HG02884 (cell line): ENCODE results near the gene ARMC2.
A peak's percentile ranks its signal among the peaks of the same experiment; 100 is the strongest.

ENCODE experiments used
- ATAC-seq: cut with Tn5 transposase; IDR thresholded peaks from one replicate; pipeline ENCODE4 v1.9.1; 2021; ENCODE audit warnings: mild to moderate bottlenecking, moderate library complexity; ENCODE audit not compliant: unreplicated experiment

Gene ARMC2

DNA sequence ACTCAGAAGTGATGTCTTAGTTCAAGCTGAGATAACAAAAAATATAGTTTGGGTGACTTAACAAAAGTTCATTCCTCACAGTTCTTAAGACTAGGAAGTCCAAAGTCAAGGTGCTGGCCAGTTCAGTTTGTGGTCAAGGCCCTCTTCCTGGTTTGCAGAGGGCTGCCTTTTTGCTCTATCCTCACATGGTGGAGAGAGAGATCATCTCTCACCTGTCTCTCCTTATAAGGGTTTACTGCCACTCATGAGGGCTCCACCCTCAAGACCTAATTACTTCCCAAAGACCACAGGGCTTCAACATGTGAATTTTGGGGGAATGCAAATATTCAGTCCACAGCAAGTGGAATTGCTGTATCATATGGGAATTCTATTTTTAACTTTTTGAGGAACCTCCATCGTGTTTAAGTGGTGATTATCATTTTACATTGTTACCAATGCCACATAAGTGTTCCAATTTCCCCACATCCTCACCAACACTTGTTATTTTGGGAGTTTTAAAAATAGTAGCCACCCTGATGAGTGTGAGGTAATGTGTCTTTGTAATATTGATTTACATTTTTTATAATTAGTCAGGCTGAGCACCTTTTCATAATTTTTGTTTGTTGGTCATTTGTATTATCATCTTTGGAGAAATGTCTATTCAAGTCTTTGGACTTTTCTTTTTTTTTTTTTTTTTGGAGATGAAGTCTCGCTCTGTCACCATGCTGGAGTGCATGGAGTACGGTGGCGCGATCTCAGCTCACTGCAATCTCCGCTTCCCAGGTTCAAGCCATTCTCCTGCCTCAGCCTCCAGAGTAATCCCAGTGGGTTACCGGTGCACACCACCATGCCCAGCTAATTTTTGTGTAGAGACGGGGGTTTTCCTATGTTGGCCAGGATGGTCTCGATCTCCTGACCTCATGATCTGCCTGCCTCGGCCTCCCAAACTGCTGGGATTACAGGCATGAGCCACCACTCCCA, 134.2 kb downstream of the ARMC2 start:
- ATAC-seq: no peak

DNA sequence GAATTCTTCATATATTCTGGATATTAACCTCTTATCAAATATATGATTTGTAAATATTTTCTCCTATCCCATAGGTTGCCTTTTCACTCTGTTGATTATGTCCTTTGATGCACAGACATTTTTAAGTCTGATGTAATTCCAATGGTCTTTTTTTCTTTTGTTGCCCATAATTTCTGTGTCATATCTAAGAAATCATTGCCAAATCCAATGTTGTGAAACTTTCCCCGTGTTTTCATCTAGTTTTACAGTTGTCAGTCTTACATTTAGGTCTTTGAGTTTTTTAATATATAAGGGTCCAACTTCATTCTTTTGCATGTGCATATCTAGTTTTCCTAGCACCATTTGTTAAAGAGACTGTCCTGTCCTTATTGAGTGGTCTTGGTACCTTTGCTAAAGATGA, 134.9 kb downstream of the ARMC2 start:
- no peak for ATAC-seq

DNA sequence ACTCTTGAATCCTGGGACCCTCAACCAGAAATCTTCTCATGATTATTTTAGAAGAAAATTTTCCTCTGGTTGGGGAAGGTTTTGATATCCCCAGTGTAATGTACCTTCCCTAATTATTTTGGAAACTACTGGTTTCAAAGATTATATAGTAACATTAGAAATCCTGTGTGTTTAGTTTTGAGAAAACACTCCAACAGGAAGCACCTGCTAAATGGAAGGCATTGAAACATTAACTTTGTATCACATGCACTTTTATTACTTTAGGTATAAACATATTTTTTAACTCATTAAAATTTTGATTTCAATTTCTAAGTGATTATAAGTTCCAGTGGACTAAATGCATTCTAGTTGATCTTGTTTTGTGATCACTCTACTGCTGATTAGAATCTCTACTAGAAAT, 137.1 kb downstream of the ARMC2 start:
- ATAC-seq: no peak

DNA sequence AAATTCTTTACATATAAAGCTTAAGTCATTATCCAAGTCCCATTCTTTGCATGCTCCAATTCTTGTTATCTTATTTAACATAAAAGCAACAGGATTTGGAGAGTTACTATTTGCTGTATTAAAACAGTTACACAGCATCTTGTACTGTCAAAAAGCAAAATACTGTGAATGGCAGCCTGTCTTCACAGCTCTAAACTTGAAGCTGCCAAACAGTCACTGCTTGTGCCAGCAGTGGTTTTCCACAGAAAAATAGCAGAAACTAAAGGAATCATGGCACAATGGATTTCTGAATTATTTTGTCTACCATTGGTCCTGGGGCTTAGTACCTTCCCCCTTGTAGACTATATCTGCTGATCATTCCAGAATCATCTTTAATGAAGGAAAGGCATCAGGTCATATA, 138.9 kb downstream of the ARMC2 start:
- no peak for ATAC-seq

DNA sequence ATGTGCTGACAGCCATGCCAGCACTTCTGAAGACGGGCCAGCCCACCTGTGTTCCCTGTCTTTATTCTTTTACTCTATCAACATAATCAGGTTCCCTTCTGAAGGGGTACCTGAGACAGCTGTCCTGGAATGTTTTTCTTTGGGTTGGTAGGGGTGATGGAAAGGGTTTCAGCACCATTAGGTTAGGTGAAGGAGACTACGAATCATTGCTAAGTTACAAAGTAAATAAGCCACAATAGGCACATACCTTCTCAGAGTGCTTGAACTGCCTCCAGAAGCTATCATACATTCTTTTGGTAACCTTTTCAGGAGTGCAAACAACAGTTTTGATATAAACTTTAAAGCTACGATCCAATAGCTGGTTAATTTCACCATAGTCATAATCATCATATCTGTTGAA, 140.1 kb downstream of the ARMC2 start:
- no peak for ATAC-seq

DNA sequence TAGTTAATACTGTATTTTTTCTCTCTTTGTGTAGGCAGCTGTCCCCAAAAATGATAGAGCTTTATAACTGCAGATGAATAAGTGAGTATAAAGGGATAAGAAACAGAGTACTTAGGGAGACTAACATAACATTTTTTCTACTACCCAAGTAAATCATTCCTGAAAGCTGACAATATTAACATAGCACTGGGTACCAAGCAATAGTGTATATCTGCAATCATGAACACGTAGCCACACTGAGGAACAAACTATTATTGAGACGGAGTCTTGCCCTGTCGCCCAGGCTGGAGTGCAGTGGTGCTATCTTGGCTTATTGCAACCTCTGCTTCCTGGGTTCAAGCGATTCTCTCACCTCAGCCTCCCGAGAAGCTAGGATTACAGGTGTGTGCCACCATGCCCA, 140.5 kb downstream of the ARMC2 start:
- no peak for ATAC-seq

DNA sequence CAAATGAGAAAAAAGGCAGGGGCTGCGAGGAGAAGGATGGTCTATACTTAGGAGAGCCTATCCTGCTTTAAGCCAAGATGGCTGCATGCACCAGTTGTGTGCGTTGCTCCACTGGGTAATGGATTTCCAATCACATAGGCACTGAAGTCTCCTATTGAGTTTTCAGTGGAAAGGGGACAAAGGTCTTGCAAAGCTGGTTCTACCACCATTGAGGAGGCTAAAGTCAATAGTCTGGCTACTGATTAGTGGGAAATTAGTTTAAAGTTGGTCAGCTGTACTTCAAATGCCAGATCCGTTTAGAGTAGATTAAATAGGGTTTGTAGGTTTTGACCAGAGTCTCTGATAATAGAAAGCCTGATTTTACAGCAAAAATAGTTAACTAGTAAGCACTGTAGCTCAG, 141.5 kb downstream of the ARMC2 start:
- no peak for ATAC-seq

DNA sequence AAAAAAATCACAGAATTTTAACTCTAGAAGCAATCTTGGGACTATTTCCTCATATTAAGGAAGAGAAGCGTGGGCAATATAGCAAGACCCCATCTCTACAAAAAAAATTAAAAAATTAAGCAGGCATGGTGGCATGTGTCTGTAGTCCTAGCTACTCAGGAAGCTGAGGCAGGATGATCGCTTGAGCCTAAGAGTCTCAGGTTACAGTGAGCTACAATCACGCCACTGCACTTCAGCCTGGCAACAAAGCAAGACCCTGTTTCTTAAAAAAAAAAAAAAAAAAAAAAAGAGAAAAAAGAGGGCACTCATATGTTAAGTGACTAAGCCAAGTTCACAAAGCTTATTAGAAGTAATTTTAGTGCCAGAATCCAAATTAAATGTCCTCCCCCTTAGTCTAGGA, 145.7 kb downstream of the ARMC2 start:
- ATAC-seq: no peak

DNA sequence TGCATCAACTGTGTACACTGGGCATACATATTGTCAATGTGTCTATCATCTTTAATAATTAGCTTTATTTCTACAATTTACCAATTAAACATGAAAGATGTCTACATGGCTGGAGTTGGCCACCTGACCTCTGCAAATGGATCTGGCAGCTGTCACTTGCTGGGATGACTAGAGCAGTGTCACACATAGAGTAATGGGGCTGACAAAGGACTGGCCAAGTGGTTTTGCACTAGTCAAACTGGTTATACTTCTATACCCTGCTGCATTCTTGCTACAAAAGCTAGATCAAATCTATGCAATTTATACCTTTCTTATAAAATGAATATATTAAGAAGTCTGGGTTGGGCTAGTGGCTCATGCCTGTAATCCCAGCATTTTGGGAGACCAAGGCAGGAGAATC, 147.1 kb downstream of the ARMC2 start:
- no peak for ATAC-seq

DNA sequence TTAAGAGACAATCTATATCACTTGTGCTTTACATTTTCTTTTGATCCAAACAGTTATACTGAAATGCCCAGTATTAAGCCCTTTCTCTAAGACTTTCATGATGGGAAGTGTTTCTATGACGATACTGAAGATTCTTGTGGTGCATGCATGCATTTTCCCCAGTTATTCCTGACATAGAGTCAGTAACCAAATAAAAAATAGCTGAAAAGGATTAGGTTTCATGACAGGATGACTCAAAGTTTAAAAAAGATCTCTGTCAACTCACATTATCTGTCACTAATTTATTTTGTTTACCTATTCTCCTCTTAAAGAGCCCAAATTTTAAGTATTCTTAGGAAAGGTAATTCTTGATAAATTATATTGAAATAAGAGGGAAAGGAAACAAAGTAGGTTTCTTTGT, 148.0 kb downstream of the ARMC2 start:
- ATAC-seq: no peak

DNA sequence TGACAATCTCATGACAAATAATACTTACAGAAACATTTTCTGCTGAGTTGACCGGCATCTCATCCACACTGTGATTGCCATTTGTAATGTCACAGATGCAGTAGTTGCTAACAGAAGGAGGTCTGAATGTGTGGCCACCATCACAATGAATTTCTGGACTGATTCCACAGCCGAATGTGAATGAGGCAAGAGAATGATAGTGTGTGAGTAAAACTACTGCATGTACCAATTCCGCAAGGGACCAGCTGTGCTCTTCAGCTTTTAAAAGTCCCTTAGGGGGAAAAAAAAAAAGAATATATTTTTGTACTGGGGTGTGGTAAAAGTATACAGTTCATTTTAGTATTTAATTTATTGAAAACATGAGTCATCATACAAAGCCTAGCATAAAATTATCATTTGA, 150.3 kb downstream of the ARMC2 start:
- ATAC-seq: no peak

DNA sequence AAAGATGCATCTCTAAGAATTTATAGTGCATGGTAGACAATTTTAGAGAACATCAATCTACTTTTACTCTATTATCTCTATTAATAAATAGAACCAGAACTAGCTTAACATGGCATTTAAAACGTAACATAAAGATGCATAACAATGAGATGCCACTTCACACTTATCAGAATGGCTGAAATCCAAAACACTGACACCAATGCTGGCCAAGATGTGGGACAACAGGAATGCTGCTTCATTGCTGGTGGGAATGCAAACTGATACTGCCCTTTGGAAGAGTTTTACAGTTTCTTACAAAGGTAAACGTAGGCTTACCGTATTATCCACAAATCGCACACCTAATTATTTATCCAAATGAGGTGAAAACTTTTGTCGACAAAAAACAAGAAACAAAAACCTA, 151.2 kb downstream of the ARMC2 start:
- no peak for ATAC-seq

DNA sequence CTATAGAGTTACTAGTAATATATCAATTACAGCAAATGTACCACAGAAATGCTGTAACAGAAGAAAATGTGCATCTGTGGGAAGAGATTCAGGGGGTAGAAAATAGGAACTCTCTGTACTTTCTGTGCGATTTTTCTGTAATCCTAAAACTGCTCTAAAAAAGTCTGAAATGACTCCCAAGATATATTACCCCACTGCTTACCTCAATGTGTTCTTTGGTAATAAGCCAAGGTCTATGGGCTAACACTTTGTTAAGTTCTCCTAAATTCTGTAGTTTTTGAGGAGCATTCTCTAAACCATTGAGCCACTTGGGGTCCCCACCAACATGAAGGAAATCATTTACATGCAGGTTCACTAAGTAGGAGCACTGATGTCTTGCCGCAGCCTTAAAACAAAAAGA, 152.1 kb downstream of the ARMC2 start:
- no peak for ATAC-seq

DNA sequence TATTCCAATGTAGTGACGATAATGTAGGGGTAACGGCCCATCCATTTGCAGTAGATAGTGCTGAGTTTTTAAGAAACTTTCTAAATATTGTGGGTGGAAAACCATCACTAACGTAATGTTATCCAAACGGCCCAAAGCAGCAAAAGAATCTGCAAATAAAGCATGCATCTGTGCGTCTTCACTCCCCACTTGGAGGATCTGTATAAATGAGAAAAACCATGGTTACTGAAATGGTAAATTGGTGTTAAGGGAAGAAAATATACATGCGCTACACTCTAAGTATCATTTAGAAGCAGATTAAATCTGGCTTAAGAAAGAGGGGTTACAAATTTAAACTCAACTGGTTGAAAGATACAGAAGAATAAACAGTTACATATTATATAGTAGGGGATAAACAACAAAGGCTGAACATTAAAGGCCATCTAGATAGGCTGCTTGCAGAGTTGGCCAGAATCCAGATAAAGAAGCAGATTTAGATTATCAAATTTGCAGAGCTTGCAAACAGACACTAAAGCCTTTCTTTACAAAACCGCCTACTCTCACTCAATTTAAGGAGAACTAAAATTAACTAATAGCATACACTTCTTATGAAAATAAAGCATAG, 153.2 kb downstream of the ARMC2 start:
- no peak for ATAC-seq

DNA sequence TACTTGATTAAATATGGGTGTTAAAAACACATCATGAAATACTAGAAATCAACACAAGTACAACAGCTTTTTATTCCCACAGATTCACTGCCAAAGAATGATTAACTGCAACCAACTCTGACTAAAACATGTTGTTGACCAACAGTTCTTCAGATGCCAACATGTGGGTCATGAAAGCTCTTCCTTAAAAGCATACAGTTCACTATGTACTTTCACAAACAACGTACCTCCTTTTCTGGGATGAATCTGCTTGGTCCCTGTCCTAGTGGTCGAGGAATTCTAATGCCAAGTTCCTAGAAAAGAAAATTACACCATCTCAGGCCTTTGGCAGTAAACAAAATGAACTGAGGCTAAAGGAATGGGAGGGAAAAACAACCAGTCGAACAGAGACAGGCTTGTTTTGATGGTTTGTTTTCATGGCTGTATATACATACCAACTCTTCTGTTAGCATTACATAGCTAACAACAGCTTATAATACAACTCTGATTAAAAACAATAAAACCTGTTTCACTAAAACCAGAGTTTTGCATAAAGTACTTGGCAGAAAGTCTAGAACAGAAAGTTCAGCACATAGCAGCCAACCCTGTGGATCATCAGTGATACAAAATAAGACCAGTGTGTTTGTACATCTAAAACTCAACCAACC, 154.0 kb downstream of the ARMC2 start:
- ATAC-seq: no peak

DNA sequence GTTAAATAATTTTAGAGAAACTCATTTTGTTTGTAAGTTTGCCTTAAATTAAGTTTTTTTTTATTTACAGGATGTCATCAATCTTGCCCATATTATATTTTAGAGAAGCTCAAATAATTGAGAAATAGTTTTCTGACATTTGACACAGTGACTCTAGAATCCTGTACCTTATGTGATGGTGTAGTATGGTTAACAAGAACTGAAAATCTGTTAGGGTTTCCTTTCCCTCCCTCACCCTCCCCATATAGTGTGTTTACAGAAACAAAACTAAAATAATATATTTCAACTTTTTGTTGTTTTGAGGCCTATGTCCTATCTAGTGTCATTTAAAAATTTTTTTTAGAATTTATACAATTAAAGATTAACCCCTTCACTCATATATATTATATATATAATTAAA, 154.7 kb downstream of the ARMC2 start:
- no peak for ATAC-seq

DNA sequence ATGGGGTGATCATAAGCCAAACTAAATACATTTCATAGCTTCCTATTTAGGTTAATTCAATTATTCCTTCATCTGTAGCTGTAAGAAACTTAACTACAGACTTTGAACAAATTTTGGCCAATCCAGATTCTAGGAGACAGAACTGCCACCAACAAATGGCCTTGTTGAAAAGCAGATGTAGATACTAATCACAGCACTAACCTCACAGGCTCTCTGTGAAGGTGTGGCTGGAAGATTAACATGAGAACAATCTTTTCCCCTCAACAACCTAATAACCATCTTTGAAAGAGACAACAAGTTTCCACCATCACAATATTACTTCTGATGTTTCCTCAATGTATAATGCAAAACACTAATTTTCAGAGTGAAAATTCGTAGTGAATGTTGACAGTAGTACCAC, 158.6 kb downstream of the ARMC2 start:
- ATAC-seq: no peak

DNA sequence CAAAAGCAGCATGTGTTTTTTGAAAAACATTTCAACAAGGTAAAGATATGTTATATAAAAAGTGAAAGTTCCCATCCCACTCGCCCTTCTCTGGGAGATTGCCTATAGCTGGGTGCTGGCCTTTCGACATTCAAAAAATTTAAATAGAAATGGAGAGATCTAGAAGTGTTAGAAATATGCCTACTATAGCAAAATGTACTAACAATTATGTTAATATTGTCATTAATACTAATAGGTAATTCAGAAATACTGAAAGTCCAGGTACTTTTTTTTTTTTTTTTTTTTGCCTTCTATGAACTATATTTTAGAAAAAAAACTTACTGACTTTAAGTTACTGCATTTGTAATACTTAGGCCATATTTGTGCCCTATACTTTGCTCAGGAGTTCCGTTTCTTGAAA, 159.3 kb downstream of the ARMC2 start:
- ATAC-seq: no peak

DNA sequence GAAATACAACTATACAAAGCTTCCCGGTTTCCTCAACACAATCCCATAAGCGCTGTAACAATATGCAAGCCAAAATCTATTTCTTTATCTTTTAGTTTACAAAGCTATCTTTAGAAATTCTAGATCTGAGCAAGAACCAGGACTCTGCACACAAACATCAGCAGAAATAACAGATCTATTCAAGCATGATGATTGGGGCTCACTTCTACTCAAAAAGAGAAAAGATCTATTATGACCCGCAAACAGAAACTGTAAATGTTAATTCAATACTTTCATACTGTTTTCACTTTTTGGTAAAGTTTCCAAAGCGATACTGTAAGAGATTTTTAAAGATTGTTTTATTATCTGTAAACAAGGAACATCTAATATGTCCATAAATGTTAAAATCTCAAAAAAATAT, 159.8 kb downstream of the ARMC2 start:
- no peak for ATAC-seq

DNA sequence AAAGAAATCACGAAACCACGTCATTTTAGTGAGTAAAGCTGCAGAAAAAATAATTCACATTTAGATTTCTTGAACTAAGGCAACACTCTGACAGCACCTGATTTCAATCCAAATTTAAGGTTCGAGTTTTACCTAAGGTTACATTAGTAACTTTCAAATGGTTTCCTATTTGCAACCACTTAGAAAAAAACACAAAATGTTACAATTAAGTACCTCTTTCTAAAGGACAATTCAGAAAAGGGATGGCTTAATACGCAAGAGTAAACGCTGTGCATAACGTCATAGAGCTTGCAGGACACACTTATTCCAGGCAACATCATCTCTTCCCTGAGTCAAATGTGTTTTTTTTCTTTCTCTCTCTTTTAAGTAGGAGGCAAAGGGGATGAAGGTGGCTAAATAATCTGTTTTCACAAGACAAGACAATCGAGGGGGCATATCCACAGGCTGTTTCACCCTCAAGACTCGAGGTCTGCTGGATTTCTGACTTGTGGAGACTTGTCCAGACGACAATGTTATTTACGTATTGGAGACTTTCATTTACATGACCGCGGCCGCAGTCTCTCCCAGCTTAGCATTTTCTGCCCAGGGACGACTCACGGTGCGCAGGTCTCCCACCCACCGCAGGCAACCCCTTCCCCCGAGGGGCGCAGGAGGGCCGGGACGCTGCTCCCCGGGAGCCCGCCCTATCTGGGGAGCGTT, 160.5 kb downstream of the ARMC2 start:
- peak; percentile 18 for ATAC-seq

DNA sequence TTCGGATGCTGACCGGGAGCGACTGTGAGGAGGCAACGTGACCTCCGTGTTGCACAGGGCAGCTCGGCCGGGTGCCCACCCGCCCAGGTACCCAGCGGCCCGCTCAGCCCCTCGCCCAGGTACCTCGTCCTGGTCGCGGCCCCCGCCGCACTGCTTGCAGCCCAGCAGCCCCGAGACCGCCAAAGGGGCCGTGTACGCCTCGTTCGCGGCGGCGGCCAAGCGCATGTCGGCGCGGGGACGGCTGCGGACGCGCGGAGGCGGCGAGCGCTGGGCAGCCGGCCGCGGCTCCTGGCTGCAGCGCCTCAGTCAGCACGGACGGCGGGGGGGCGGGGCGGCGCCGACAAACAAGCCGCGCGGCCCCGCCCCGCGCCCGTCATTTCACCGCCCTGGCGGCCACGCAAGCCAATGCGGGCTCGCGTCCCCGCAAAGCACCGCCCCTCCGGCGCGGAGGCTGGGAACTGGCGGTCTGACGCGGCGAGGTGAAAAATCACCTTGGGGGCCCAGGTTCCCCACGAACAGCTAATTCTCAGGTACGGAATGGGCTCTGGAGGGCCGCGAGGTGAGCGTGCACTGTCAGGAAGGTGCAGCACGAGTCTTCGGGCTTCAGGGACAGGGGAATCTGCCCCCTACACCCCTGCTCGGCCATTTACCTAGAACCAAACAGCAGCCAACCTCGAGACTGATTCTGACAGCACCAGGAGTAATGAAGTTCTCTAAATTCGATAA, 161.2 kb downstream of the ARMC2 start:
- ATAC-seq: peak; percentile 82
